ENCODE data around the gene NTN4.

NTN4 gene

GRCh38 chr12:95738024-95738611 lies 52.4 kb downstream of the NTN4 start:
- no peak for TF ChIP-seq RAD21 (IDR thresholded peaks at IDR 0.05; ENCODE audit: low read depth)
- no peak for TF ChIP-seq USF1 (IDR thresholded peaks at IDR 0.05)
- TF ChIP-seq CREB1 (IDR thresholded peaks at IDR 0.05; ENCODE audit: low read depth) = no peak
- TF ChIP-seq YY1 (IDR thresholded peaks at IDR 0.05; ENCODE audit: low read depth) = no peak
- no peak for TF ChIP-seq TCF12 (IDR thresholded peaks at IDR 0.05; ENCODE audit: low read depth)
- no peak for TF ChIP-seq EGR1 (IDR thresholded peaks at IDR 0.05)
- TF ChIP-seq CEBPB (IDR thresholded peaks at IDR 0.05) = no peak
- TF ChIP-seq TAF1 (IDR thresholded peaks at IDR 0.05; ENCODE audit: low read depth) = no peak
- no peak for TF ChIP-seq MAX (IDR thresholded peaks at IDR 0.05)
- TF ChIP-seq TEAD4 (IDR thresholded peaks at IDR 0.05) = no peak
- no peak for TF ChIP-seq REST (IDR thresholded peaks at IDR 0.05; ENCODE audit: low read depth)

GRCh38 chr12:95736631-95737030 lies 53.9 kb downstream of the NTN4 start:
- TF ChIP-seq YY1 (IDR thresholded peaks at IDR 0.05; ENCODE audit: low read depth) (no peak), FOXM1 (IDR thresholded peaks at IDR 0.05; ENCODE audit: borderline replicate concordance, low read depth) (no peak), ZBTB7A (IDR thresholded peaks at IDR 0.05; ENCODE audit: low read depth) (no peak), TEAD4 (IDR thresholded peaks at IDR 0.05) (no peak), TCF12 (IDR thresholded peaks at IDR 0.05; ENCODE audit: low read depth) (no peak), USF1 (IDR thresholded peaks at IDR 0.05) (no peak), REST (IDR thresholded peaks at IDR 0.05; ENCODE audit: low read depth) (no peak), TAF1 (IDR thresholded peaks at IDR 0.05; ENCODE audit: low read depth) (no peak), MAX (IDR thresholded peaks at IDR 0.05) (no peak), CEBPB (IDR thresholded peaks at IDR 0.05) (no peak), EP300 (IDR thresholded peaks at IDR 0.05; ENCODE audit: borderline replicate concordance) (no peak), CREB1 (IDR thresholded peaks at IDR 0.05; ENCODE audit: low read depth) (no peak), RAD21 (IDR thresholded peaks at IDR 0.05; ENCODE audit: low read depth) (no peak), EGR1 (IDR thresholded peaks at IDR 0.05) (no peak)

- no peak for TF ChIP-seq ZBTB7A (IDR thresholded peaks at IDR 0.05; ENCODE audit: low read depth)
- no peak for TF ChIP-seq EP300 (IDR thresholded peaks at IDR 0.05; ENCODE audit: borderline replicate concordance)
- TF ChIP-seq RAD21 (IDR thresholded peaks at IDR 0.05; ENCODE audit: low read depth) = no peak
- no peak for TF ChIP-seq CEBPB (IDR thresholded peaks at IDR 0.05)
- no peak for TF ChIP-seq TEAD4 (IDR thresholded peaks at IDR 0.05)
- TF ChIP-seq MAX (IDR thresholded peaks at IDR 0.05) = no peak
- TF ChIP-seq YY1 (IDR thresholded peaks at IDR 0.05; ENCODE audit: low read depth) = no peak
- TF ChIP-seq CREB1 (IDR thresholded peaks at IDR 0.05; ENCODE audit: low read depth) = no peak
- TF ChIP-seq EGR1 (IDR thresholded peaks at IDR 0.05) = no peak
- TF ChIP-seq NFIC (IDR thresholded peaks at IDR 0.05) = no peak
- TF ChIP-seq TCF12 (IDR thresholded peaks at IDR 0.05; ENCODE audit: low read depth) = no peak
- no peak for TF ChIP-seq FOXM1 (IDR thresholded peaks at IDR 0.05; ENCODE audit: borderline replicate concordance, low read depth)
- no peak for TF ChIP-seq REST (IDR thresholded peaks at IDR 0.05; ENCODE audit: low read depth)
- TF ChIP-seq TAF1 (IDR thresholded peaks at IDR 0.05; ENCODE audit: low read depth) = no peak
- no peak for TF ChIP-seq USF1 (IDR thresholded peaks at IDR 0.05)
Observed at GRCh38 chr12:95733141-95733825, 57.3 kb downstream of the NTN4 start.
